Measurements from ENCODE around the gene PDE2A.

PDE2A gene

GRCh38 chr11:72704783-72705265 is 30.6 kb upstream of the PDE2A start:
- DNase-seq (ENCODE audit: low spot score), result no peak

GRCh38 chr11:72704028-72704782 is 30.0 kb upstream of the PDE2A start:
- no peak for DNase-seq (ENCODE audit: low spot score)

- DNase-seq (ENCODE audit: low spot score), result no peak
Observed at GRCh38 chr11:72703267-72704008, 29.2 kb upstream of the PDE2A start.

- DNase-seq (ENCODE audit: low spot score), result no peak
Observed at GRCh38 chr11:72702577-72703241, 28.5 kb upstream of the PDE2A start.

- no peak for DNase-seq (ENCODE audit: low spot score)
Observed at GRCh38 chr11:72702096-72702495, 27.9 kb upstream of the PDE2A start.

- DNase-seq (ENCODE audit: low spot score), result no peak
Observed at GRCh38 chr11:72701466-72701865, 27.2 kb upstream of the PDE2A start.

GRCh38 chr11:72700146-72700545 is 25.9 kb upstream of the PDE2A start:
- no peak for DNase-seq (ENCODE audit: low spot score)

- DNase-seq (ENCODE audit: low spot score), result no peak
Observed at GRCh38 chr11:72697814-72698213, 23.6 kb upstream of the PDE2A start.

GRCh38 chr11:72696866-72697700 is 22.9 kb upstream of the PDE2A start:
- no peak for DNase-seq (ENCODE audit: low spot score)

GRCh38 chr11:72695354-72695753 is 21.1 kb upstream of the PDE2A start:
- no peak for DNase-seq (ENCODE audit: low spot score)

- DNase-seq (ENCODE audit: low spot score), result no peak
Observed at GRCh38 chr11:72693271-72693968, 19.2 kb upstream of the PDE2A start.

- no peak for DNase-seq (ENCODE audit: low spot score)
Observed at GRCh38 chr11:72692498-72693237, 18.4 kb upstream of the PDE2A start.

- no peak for DNase-seq (ENCODE audit: low spot score)
Observed at GRCh38 chr11:72690166-72690565, 15.9 kb upstream of the PDE2A start.

GRCh38 chr11:72688929-72689328 is 14.7 kb upstream of the PDE2A start:
- DNase-seq (ENCODE audit: low spot score), result no peak

- no peak for DNase-seq (ENCODE audit: low spot score)
Observed at GRCh38 chr11:72688486-72688885, 14.3 kb upstream of the PDE2A start.

GRCh38 chr11:72687326-72687725 is 13.1 kb upstream of the PDE2A start:
- no peak for DNase-seq (ENCODE audit: low spot score)

- no peak for DNase-seq (ENCODE audit: low spot score)
Observed at GRCh38 chr11:72686639-72687220, 12.5 kb upstream of the PDE2A start.

- DNase-seq (ENCODE audit: low spot score), result no peak
Observed at GRCh38 chr11:72685560-72686480, 11.6 kb upstream of the PDE2A start.
